Osteoblast (primary cell): ENCODE data around the gene PIK3R5. TPM values are rescaled to one million over a fixed set of nuclear protein-coding genes. Genes with fewer than 3 reads are reported as not detected.

Experiments
- DNase-seq: peaks from one replicate; pipeline ENCODE4 v3.0.0; 2011; ENCODE audit warnings: low spot score, mixed read lengths; ENCODE audit not compliant: insufficient read length; ENCODE audit errors: missing footprints
- H2AFZ ChIP-seq: 2 replicates; pipeline ENCODE4 v1.6.0; 2011; ENCODE audit warnings: mild to moderate bottlenecking, low read length
- H3K27ac ChIP-seq: 2 replicates; pipeline ENCODE4 v1.5.1; 2011; ENCODE audit warnings: mild to moderate bottlenecking, low read depth, low read length, moderate library complexity
- H3K27me3 ChIP-seq: 2 replicates; pipeline ENCODE4 v1.6.0; 2012; ENCODE audit warnings: mild to moderate bottlenecking, control low read depth, inconsistent platforms, low read length, moderate library complexity; ENCODE audit not compliant: insufficient read depth
- H3K36me3 ChIP-seq: 2 replicates; pipeline ENCODE4 v1.5.1; 2011; ENCODE audit warnings: mild to moderate bottlenecking, low read length, control low read depth, moderate library complexity; ENCODE audit not compliant: insufficient read depth
- H3K4me1 ChIP-seq: 2 replicates; pipeline ENCODE4 v1.5.1; 2011; ENCODE audit warnings: mild to moderate bottlenecking, low read length, control low read depth, moderate library complexity; ENCODE audit not compliant: insufficient read depth
- H3K4me2 ChIP-seq: 2 replicates; pipeline ENCODE4 v1.6.0; 2011; ENCODE audit warnings: mild to moderate bottlenecking, low read length; ENCODE audit not compliant: insufficient read depth
- H3K4me3 ChIP-seq: fragments of 200-600 bp; sonication (generic); 3 replicates; pipeline ENCODE4 v1.5.1; 2012; ENCODE audit warnings: mild to moderate bottlenecking, low read length, inconsistent platforms; ENCODE audit not compliant: insufficient read depth
- H3K79me2 ChIP-seq: 2 replicates; pipeline ENCODE4 v1.6.0; 2012; ENCODE audit warnings: mild to moderate bottlenecking, low read length, control low read depth, inconsistent platforms; ENCODE audit not compliant: insufficient read depth
- H3K9me3 ChIP-seq: 2 replicates; pipeline ENCODE4 v1.5.1; 2011; ENCODE audit warnings: low read depth, low read length, control low read depth
- H4K20me1 ChIP-seq: 2 replicates; pipeline ENCODE4 v1.6.0; 2012; ENCODE audit warnings: mild to moderate bottlenecking, low read length, control low read depth; ENCODE audit not compliant: insufficient read depth
- CTCF ChIP-seq: IDR thresholded peaks from 2 replicates; pipeline ENCODE4 v1.5.1; 2011; ENCODE audit warnings: mild to moderate bottlenecking, low read depth, low read length, moderate library complexity; ENCODE audit errors: extremely low read depth
- total RNA-seq: library from RNA; depleted of rRNA; stranded (reverse); fragments of >200 nt; gene quantifications from 2 replicates; pipeline ENCODE4 v1.2.3, GENCODE V29; 2012

Gene PIK3R5
- total RNA-seq, 1 donor = 0.36 TPM

DNA sequence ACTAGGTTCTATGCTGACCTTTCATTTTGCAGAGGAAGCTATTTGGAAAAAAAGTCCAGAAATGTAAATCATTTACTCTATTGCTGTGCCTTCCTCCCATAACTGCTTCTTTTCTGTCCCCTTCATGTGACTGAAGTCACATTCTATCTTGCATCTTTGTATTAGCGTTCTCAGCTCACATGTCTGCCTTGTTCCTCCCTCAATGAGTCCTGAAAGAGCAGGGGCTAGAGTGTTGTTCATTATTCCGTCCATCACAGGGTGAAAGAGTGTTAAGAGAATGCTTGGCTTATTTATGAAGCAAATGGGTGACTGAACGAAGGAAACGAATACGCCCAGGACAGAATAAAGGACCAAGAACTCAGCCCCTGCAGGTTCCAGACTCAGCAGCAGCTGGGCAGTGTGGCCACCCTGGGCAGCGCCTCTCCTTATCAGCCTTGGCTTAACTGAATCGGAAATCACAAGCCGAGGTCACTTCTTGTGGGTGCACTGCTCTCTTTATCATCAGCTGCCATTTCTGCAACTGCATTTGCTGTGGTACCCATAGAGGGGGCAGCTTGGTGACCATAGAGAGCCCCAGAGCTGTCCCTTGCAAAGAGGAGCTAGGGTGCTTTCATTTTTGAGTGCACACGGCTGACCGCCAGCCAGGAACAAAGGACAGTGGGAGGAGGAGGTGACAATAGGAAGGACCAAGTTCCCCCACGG lies 96.2 kb downstream of the PIK3R5 start:
- H3K27me3 ChIP-seq = peaks cover 39% of the 10 kb centered on the region
- H3K4me1 ChIP-seq = no peaks in the 10 kb centered on the region
- H2AFZ ChIP-seq = no peak overlapping the region
- peak; percentile 48 for DNase-seq
- H3K9me3 ChIP-seq = no peaks in the 10 kb centered on the region
- no peaks in the 10 kb centered on the region for H4K20me1 ChIP-seq
- H3K4me3 ChIP-seq = no peak overlapping the region
- TF ChIP-seq CTCF = no peak
- H3K79me2 ChIP-seq = no peaks in the 10 kb centered on the region
- no peaks in the 10 kb centered on the region for H3K36me3 ChIP-seq
- no peak overlapping the region for H3K27ac ChIP-seq
- no peak overlapping the region for H3K4me2 ChIP-seq

- H4K20me1 ChIP-seq = no peaks in the 10 kb centered on the region
- no peak overlapping the region for H3K4me3 ChIP-seq
- peaks cover 33% of the 10 kb centered on the region for H3K27me3 ChIP-seq
- H3K79me2 ChIP-seq = no peaks in the 10 kb centered on the region
- no peak overlapping the region for H3K27ac ChIP-seq
- H3K9me3 ChIP-seq = no peaks in the 10 kb centered on the region
- peak; percentile 52 for DNase-seq
- no peaks in the 10 kb centered on the region for H3K36me3 ChIP-seq
- H3K4me1 ChIP-seq = no peaks in the 10 kb centered on the region
- no peak overlapping the region for H2AFZ ChIP-seq
- no peak for TF ChIP-seq CTCF
- H3K4me2 ChIP-seq = no peak overlapping the region
Observed at GRCh38 chr17:8868529-8868951, 97.0 kb downstream of the PIK3R5 start.

DNA sequence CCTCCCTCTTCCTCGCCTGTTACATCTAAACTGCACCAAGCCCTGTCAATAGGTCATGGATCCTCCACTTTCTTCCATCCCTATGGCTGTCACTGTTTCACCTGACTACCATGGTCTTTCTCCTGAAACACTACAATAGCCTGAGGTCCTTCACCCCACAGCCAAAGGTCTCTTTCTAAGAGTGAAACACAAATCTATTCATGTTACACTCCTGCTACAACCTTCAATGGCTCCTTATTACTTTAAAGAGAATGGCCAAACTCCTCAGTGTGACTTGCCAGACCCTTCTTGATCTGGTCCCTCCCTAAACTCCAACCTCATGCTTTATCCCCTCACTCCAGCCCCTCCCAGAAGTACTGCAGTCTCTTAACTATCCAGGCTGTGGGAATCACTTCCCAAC lies 97.4 kb downstream of the PIK3R5 start:
- no peaks in the 10 kb centered on the region for H4K20me1 ChIP-seq
- H3K4me3 ChIP-seq = no peak overlapping the region
- no peaks in the 10 kb centered on the region for H3K4me1 ChIP-seq
- H3K27me3 ChIP-seq = peaks cover 30% of the 10 kb centered on the region
- no peak for TF ChIP-seq CTCF
- no peak for DNase-seq
- H3K27ac ChIP-seq = no peak overlapping the region
- no peaks in the 10 kb centered on the region for H3K79me2 ChIP-seq
- H3K4me2 ChIP-seq = no peak overlapping the region
- H3K9me3 ChIP-seq = no peaks in the 10 kb centered on the region
- H2AFZ ChIP-seq = no peak overlapping the region
- no peaks in the 10 kb centered on the region for H3K36me3 ChIP-seq

DNA sequence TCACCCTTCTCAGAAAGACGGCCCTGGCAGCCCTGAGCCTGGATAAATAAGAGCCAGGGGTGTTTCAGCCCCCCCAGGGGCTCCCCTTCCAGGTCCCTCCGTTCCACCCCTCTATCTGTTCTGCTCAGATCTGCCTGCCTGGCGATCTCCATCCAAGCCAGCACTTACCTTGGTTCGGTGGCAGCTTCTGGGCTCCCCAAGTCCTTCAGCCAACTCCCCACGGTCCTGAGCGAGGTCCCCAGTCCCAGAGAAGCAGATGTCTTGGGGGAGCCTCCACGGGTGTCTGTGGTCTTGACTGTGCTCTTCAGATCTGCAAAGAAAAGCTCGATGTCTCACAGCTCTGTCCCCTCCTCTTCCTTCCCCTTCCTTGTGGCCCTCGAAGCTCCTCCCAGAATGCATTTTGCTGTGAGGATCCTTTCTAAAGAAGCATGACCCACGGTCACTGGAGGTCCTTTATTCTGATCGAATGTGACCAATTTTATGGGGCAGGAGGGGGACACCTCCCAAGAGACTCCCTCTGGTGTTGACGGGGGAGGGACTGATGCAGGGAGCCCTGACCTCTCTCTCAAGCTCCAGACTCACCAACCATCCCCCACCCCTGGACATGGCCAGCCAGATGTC lies 98.0 kb downstream of the PIK3R5 start, which contains the start of gene PIK3R6:
TSS of gene PIK3R6 (minus strand) at position 314 of the 621 bp plus-strand sequence. CDS start 17,880 bp downstream, outside the sequence.
- H3K79me2 ChIP-seq = no peaks in the 10 kb centered on the region
- no peak within 1 kb of the TSS for H3K4me3 ChIP-seq
- no peaks in the 10 kb centered on the region for H4K20me1 ChIP-seq
- H3K36me3 ChIP-seq = no peaks in the 10 kb centered on the region
- no peaks in the 10 kb centered on the region for H3K4me1 ChIP-seq
- H3K27ac ChIP-seq = no peak within 1 kb of the TSS
- DNase-seq = no peak
- no peak within 1 kb of the TSS for H2AFZ ChIP-seq
- no peak within 1 kb of the TSS for H3K4me2 ChIP-seq
- peaks cover 30% of the 10 kb centered on the region for H3K27me3 ChIP-seq
- no peak for TF ChIP-seq CTCF
- H3K9me3 ChIP-seq = no peaks in the 10 kb centered on the region
